Activated CD8-positive, alpha-beta memory T cell treated with anti-CD3 and anti-CD28 coated beads, Interleukin-2, amount 50 U/mL, for 1 hour (primary cell): ENCODE measurements around the gene CACNA1C.

Experiments used
- DNase-seq: peaks from one replicate; pipeline ENCODE4 v3.0.0-alpha.2; 2020; ENCODE audit errors: extremely low read depth

CACNA1C gene

GRCh38 chr12:2256915-2257314 lies 204.1 kb downstream of the CACNA1C start:
- no peak for DNase-seq

DNA sequence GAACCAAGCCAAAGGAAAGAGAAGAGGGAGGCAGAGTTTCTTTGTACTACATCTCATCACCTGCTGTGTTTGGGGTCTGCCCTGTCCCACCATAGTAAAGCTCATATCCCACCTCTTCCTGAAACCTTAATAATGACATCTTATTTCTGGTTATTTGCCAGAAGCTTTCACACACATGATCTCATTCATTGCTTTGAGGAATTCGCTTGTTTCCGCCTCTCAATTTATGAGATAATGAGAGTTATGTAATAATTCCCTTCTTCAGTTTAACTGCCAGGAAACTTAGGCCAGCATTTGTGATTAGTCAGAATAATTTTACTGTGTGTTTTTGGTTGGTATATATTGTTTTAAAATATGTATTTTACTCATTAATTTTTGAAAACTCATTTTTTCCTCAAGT lies 205.2 kb downstream of the CACNA1C start:
- no peak for DNase-seq

DNA sequence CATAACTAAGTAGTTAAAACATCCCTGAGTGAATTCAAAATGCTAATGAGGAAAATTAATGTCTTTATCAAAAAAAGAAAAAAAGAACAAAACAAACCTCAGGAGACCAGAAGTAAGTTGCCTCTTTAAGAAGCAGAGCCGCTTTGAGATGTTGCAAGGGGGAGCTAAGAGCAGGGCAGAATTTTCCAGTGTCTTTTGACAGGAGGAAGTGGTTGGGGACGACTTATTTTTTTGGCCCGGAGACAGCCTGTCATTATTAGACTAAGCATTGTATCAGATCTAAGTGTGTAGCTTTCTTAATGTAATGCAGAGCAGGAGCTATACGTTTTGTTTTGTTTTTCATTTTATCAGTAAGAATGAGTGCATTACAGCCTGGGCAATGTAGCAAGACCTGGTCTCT lies 206.6 kb downstream of the CACNA1C start:
- DNase-seq = no peak

GRCh38 chr12:2260441-2260840 lies 207.7 kb downstream of the CACNA1C start:
- DNase-seq = no peak

- no peak for DNase-seq
These were observed 208.9 kb downstream of the CACNA1C start for GRCh38 chr12:2261708-2262107.

GRCh38 chr12:2262449-2262848 lies 209.7 kb downstream of the CACNA1C start:
- no peak for DNase-seq

GRCh38 chr12:2263901-2264300 lies 211.1 kb downstream of the CACNA1C start:
- DNase-seq = no peak

DNA sequence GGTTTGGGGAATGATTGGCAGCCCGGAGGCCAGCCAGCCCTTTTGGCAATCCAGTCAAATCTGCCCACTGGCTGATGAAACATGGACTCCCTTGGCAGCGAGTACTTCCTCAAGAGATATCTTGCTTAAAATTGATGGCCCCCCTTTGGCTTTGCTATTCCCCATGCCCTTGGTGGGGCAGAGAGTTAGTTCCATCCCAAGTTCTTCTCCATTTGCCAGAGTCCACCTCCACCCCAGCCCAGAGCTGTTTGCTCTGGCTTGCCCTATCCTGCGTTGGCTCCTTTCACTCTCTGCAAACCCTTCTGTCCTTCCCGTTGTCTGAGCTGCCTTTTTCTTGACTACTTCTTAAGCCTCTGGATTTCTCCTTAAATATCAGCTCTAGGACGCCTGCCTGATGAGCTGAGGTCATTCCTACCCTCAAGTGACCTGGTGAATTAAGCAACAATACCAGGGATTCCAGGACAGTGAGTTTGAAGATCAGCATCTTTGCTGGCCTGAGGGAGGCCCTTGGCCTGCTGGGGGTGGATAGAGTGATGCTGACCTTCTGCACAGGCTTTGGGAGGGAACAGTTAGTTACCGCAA lies 212.0 kb downstream of the CACNA1C start:
- DNase-seq = no peak

DNA sequence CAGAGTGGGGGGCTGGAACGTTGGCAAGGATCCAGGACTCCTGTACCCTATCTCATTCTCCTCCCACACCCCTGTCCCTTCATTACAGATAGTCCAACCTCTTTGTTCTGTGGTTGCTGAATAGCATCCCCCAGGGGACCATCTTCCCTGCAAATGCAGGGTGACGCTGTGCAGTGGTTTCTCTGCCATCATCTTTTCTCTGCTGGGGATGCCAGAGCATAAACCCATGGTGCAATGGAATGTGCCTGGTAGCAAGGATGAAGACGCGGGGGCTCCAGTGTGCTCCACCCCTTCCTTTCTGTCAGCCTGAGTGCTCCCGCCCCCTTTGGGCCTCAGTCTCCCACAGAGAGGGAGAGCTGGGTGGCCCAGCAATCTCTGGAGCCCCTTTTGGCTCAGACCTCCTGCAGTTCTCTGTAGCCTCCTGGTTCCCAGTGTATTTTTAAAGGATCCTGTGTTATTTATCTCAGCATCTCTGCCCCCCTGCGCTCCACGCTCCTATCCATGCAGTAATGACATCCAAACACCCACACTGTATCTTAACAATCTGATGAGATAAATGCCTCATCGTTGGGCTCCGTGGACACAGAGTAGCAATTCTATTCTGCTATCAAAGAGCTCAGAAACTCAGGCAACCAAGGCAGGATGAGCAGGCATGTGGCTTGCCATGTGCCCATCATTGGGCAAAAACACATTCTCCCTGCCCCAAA lies 212.8 kb downstream of the CACNA1C start:
- DNase-seq = no peak

DNA sequence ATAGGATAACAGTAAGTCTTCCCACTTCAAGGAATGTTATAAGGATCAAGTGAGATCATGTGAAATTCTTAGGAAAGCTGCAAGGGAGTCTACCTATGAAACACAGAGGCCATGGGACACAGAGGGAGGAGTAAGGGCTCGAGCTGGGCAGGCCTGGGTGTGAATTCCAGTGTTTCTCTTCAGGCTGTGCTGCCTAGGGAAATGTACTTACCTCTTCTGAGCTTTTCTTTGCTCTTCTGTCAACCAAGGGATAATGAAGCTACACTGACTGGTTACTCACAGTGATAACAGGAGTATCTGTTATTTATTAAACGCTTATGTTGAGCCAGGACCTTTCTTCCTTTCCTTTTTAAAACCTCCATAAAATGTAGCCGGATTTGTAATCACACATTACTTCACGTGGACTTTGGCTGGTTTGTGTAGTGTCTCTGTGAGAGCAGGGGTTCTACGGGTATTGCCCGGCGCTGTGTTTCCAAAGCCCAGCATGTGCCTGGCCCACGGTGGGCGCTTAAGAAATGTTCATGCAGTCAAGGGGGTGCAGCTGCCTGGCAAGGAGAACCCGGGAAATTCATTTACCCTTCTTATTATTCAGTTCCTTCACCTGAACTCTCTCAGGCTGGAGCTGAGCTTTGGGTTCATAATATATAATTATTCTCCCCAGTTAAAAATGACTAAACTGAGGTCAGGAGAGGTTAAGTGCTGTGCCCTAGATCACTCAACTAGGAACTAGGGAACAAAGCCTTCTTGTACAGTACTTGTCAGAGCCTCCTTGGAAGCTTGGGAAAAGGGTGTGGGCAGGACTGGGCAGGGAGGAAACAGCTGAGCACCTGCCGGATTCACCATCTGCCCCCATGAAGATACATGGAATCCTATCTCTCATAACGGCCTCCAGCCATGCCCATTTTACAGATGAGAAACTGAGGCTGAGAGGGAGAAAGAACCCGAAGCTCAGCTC lies 214.2 kb downstream of the CACNA1C start:
- no peak for DNase-seq

- DNase-seq = no peak
These were observed 215.1 kb downstream of the CACNA1C start for GRCh38 chr12:2267703-2268470.

DNA sequence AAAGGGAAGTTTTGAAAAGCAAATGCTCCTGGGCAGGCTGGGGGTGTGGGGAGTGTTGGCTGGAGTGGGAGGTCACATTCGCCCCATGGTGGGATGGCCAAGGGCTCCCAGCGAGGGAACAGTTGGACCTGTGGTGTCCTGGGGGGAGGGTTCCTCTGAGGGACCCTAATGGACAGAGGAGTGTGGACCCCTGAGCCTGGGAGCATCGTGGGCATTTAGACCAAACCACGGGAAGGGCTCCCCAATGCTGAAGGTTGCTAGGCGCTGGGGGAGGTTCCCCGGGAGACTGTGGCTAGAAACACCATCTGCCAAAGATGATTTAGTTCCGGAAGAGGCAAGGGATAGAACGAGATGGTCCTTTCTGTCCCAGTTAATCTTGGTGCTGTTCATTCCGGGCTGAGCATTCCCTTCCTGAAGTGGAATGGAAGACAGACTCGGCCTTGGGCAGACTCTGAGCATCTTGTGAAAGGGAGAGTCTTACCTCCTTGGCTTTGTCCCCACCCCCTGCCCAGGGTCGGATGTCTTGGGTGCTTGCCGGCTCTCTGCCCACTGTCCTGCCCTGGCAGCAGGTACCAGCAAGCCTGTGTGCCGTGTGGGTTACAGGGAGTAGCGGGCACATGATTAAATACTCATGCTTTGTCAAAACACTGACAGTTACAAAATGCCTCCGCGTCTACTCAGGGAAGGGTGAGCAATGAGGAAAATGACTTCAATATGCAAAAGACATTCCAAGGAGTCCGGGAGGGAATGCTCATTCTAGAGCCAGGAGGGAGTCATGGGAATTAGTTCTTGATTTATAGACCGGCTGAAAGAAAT lies 215.9 kb downstream of the CACNA1C start:
- DNase-seq = no peak

- no peak for DNase-seq
These were observed 218.1 kb downstream of the CACNA1C start for GRCh38 chr12:2270846-2271245.

- no peak for DNase-seq
These were observed 219.2 kb downstream of the CACNA1C start for GRCh38 chr12:2271961-2272360.

DNA sequence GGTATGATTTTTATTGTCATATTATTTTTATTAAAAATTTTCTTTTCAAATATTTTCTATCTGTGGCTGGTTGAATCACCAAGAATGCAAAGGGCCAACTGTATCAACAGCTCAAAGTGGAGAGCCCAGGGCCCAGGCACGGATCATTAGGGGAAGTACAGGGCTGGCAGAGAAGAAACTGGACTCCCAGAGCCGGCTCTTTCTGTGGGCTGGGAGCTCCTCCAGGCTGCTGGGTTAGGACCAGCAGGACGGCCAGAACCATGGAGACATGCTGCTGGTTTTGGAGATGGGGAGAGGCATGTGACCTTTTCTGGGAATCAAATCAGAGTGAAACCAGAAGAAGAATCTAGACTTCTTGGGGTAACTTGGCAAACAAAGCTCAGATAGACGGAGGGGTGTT lies 220.5 kb downstream of the CACNA1C start:
- no peak for DNase-seq

- no peak for DNase-seq
These were observed 221.0 kb downstream of the CACNA1C start for GRCh38 chr12:2273751-2274150.

DNA sequence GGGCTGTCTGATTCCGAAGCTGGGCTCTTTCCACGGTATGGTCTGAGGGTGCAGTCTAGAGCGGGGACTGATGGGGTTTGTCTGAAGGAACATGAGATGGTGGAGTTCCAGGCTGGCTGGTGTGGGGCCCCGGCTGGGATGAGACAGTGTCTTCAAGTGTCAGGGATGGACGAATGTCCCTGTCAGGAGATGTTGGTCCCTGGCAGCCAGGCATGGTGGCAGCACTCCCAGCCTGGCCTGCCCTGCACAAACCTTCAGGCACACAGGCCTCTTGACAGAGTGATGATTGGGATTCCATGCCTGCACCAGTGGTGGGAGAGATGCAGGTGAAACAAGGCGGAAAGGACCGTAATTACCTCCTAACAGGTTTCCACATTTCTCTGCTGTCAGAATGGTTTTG lies 221.9 kb downstream of the CACNA1C start:
- DNase-seq = no peak

DNA sequence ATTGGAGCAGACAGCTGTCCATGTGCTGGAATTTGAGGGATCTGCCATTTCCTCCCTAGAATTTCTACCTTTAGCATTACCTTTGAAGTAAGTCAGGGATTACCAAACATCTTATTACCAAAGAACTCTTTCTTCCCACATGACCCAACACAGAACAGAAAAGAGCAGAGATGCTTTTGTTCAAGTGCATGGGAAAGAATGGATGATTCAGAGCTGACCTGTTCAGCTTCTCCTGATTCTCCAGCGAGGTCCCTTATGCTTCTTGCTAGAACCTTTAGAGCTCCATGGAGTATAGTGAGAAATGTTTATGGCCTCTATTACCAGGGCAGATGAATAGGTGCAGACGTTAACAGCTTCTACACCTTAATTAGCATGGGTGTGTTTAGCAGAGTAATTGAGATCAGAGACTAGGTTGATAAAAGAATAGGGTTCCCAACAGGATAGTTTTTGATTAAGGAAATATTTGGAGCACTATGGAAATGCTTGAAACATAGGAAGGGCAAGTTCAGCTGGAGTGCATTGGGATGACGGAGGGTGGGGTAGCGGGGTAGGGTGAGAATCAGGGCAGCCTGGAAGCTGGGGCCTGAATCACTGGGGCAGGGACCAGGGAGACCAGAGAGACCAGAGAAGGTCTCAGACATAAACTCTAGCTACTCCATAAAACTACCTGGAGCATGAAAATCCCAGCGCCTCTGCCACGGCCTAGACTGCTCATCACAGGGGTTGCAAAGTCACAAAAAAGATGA lies 223.7 kb downstream of the CACNA1C start:
- DNase-seq = no peak

- no peak for DNase-seq
These were observed 224.8 kb downstream of the CACNA1C start for GRCh38 chr12:2277492-2278155.

- no peak for DNase-seq
These were observed 228.7 kb downstream of the CACNA1C start for GRCh38 chr12:2281446-2281845.
